Astrocyte (in vitro differentiated cells and primary cell): ENCODE measurements around the gene SOCS1. TPM values are rescaled to one million over a fixed set of nuclear protein-coding genes. Genes with fewer than 3 reads are reported as not detected.
A peak's percentile ranks its signal among the peaks of the same experiment; 100 is the strongest.

ENCODE experiments used
- DNase-seq: peaks from one replicate; pipeline ENCODE4 v3.0.0-alpha.2; 2010; ENCODE audit warnings: low read depth
- FAIRE-seq: peaks from 2 replicates; lab custom pipeline; 2011; peaks lifted over from hg19 to GRCh38; lab: Jason Lieb, UNC
- H2AFZ ChIP-seq: 2 replicates; pipeline ENCODE4 v1.6.0; 2012; ENCODE audit warnings: low read depth, low read length, inconsistent platforms
- H3K27ac ChIP-seq: 2 replicates; pipeline ENCODE4 v1.5.1; 2011; ENCODE audit warnings: low read depth, low read length, inconsistent platforms
- H3K27me3 ChIP-seq: 2 replicates; pipeline ENCODE4 v1.6.0; 2011; ENCODE audit warnings: low read length, inconsistent platforms; ENCODE audit not compliant: insufficient read depth
- H3K36me3 ChIP-seq: 2 replicates; pipeline ENCODE4 v1.5.1; 2011; ENCODE audit warnings: low read length, inconsistent platforms; ENCODE audit not compliant: insufficient read depth
- H3K4me1 ChIP-seq: 2 replicates; pipeline ENCODE4 v1.5.1; 2011; ENCODE audit warnings: low read length, inconsistent platforms; ENCODE audit not compliant: insufficient read depth
- H3K4me2 ChIP-seq: 2 replicates; pipeline ENCODE4 v1.6.0; 2012; ENCODE audit warnings: low read length, inconsistent platforms
- H3K4me3 ChIP-seq: 2 replicates; pipeline ENCODE4 v1.5.1; 2011; ENCODE audit warnings: low read depth, mild to moderate bottlenecking, low read length, inconsistent platforms; ENCODE audit not compliant: insufficient read depth
- H3K79me2 ChIP-seq: 2 replicates; pipeline ENCODE4 v1.6.0; 2012; ENCODE audit warnings: mild to moderate bottlenecking, low read length, inconsistent platforms; ENCODE audit not compliant: insufficient read depth
- H3K9ac ChIP-seq: 2 replicates; pipeline ENCODE4 v1.6.0; 2012; ENCODE audit warnings: mild to moderate bottlenecking, low read length, inconsistent platforms
- H3K9me3 ChIP-seq: 2 replicates; pipeline ENCODE4 v1.5.1; 2012; ENCODE audit warnings: low read depth, mild to moderate bottlenecking, low read length, inconsistent platforms; ENCODE audit not compliant: insufficient read depth
- H4K20me1 ChIP-seq: 2 replicates; pipeline ENCODE4 v1.6.0; 2012; ENCODE audit warnings: low read length, inconsistent platforms; ENCODE audit not compliant: insufficient read depth
- H3K27ac Mint-ChIP-seq: one replicate; pipeline ENCODE4 v1.8.0; 2021; ENCODE audit warnings: mild to moderate bottlenecking, mixed read lengths; ENCODE audit not compliant: unreplicated experiment
- H3K27me3 Mint-ChIP-seq: one replicate; pipeline ENCODE4 v1.8.0; 2021; ENCODE audit warnings: low read depth, mixed read lengths; ENCODE audit not compliant: unreplicated experiment
- H3K36me3 Mint-ChIP-seq: one replicate; pipeline ENCODE4 v1.8.0; 2021; ENCODE audit warnings: low read depth, mixed read lengths; ENCODE audit not compliant: unreplicated experiment
- H3K4me1 Mint-ChIP-seq: one replicate; pipeline ENCODE4 v1.8.0; 2021; ENCODE audit warnings: low read depth, mixed read lengths; ENCODE audit not compliant: unreplicated experiment
- H3K4me3 Mint-ChIP-seq: one replicate; pipeline ENCODE4 v1.8.0; 2021; ENCODE audit warnings: mild to moderate bottlenecking, moderate library complexity, mixed read lengths; ENCODE audit not compliant: unreplicated experiment
- H3K9me3 Mint-ChIP-seq: one replicate; pipeline ENCODE4 v1.8.0; 2021; ENCODE audit warnings: mild to moderate bottlenecking, mixed read lengths; ENCODE audit not compliant: unreplicated experiment
- EZH2 ChIP-seq: IDR thresholded peaks from 2 replicates; pipeline ENCODE4 v1.6.1; 2012; ENCODE audit warnings: mild to moderate bottlenecking, low read length, inconsistent platforms; ENCODE audit not compliant: insufficient read depth
- total RNA-seq: library from RNA; stranded (reverse); gene quantifications from 2 replicates; pipeline ENCODE4 v1.2.1, GENCODE V29; 2021
- TF ChIP-seq, protein P1 (sequence below): IDR thresholded peaks from 2 replicates; pipeline ENCODE4 v1.5.1; 2011; ENCODE audit warnings: low read depth, mild to moderate bottlenecking, inconsistent platforms, low read length, moderate library complexity; ENCODE audit not compliant: insufficient read depth

The SOCS1 gene
- total RNA-seq, 1 donor from 2014 or later, result 16.0 TPM

DNA sequence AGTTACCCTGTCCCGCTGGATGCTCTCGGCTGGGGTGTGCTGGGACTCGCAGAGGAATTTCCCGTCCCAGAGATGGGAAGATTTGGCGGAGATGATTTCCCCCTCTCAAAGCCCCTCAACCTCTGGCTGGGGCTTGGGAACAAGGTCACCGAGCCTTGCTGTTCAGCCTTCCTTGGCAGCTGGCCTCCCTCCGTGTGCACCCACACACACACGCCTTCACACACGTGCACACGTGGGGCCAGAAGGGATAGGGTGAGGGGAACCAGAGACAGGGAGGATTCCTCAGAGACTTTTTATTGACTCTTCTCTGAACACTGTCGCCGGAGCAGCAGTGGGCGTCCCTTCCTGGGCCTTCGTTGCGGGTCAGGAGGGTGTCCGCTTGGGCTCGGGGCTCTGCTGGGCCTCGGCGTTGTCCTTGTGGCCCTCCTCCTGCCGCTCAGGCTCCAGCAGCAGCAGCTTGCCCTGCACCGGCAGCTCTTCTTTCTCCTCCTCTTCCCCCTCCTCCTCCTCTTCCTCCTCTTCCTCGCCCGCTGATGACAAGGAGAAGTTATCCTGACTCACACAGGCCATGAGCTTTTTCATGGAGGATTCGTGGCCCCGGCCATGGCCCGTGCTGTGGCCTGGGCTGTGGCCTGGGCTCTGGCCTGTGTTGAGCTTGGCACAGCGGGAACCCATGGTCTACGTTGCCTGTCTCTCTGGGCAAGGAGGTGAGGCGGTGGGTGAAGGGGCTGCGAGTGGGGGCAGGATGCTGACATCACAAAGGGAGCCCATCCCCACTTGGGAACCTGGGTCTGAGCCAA is 17.1 kb upstream of the SOCS1 start, which contains the start of gene PRM3:
PRM3 (minus strand) TSS at position 709 of the 800 bp plus-strand sequence; CDS start at position 675, 34 bp downstream.
- Histone ChIP-seq H3K9ac (no peak within 1 kb of the TSS), H2AFZ (peak within 1 kb of the TSS; percentile 10), H3K27me3 (peaks cover 2% of the 10 kb centered on the region), H4K20me1 (no peaks in the 10 kb centered on the region), H3K4me1 (no peaks in the 10 kb centered on the region), H3K4me2 (no peak within 1 kb of the TSS), H3K9me3 (no peaks in the 10 kb centered on the region), H3K27ac (no peak within 1 kb of the TSS), H3K36me3 (no peaks in the 10 kb centered on the region), H3K4me3 (no peak within 1 kb of the TSS), H3K79me2 (no peaks in the 10 kb centered on the region)
- Mint-ChIP-seq H3K4me1 (peaks cover 4% of the 10 kb centered on the region), H3K9me3 (peaks cover 7% of the 10 kb centered on the region), H3K4me3 (no peak within 1 kb of the TSS), H3K27me3 (peaks cover 40% of the 10 kb centered on the region), H3K27ac (no peak within 1 kb of the TSS), H3K36me3 (peaks cover 2% of the 10 kb centered on the region)
- DNase-seq (no peak), FAIRE-seq (no peak)
- TF ChIP-seq EZH2, result no peak
- TF ChIP-seq, protein P1, sequence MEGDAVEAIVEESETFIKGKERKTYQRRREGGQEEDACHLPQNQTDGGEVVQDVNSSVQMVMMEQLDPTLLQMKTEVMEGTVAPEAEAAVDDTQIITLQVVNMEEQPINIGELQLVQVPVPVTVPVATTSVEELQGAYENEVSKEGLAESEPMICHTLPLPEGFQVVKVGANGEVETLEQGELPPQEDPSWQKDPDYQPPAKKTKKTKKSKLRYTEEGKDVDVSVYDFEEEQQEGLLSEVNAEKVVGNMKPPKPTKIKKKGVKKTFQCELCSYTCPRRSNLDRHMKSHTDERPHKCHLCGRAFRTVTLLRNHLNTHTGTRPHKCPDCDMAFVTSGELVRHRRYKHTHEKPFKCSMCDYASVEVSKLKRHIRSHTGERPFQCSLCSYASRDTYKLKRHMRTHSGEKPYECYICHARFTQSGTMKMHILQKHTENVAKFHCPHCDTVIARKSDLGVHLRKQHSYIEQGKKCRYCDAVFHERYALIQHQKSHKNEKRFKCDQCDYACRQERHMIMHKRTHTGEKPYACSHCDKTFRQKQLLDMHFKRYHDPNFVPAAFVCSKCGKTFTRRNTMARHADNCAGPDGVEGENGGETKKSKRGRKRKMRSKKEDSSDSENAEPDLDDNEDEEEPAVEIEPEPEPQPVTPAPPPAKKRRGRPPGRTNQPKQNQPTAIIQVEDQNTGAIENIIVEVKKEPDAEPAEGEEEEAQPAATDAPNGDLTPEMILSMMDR, result no peak

DNA sequence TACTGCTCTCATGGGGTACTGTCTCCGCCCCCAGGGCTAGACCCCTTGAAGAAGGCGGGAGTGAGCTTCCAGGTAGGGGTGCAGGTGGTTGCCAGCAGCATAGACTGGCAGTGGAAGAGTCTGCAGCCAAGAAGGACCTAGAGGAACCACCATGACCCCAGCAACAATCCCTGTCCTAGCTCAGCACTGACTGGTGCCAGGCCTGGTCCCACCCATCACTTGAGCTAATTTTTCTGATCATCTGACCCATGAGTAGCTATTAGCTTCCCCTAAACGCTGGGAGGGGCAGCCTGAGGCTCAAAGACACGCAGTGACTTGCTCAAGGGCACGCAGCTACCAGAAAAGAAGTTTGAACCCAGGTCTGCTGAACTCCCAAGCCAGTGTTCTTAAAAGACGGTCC is 16.5 kb upstream of the SOCS1 start:
- Mint-ChIP-seq H3K4me3 (no peak overlapping the region), H3K27me3 (peaks cover 38% of the 10 kb centered on the region), H3K4me1 (peaks cover 4% of the 10 kb centered on the region), H3K27ac (no peak overlapping the region), H3K9me3 (peaks cover 4% of the 10 kb centered on the region), H3K36me3 (peaks cover 1% of the 10 kb centered on the region)
- Histone ChIP-seq H3K79me2 (no peaks in the 10 kb centered on the region), H3K9me3 (no peaks in the 10 kb centered on the region), H3K27ac (no peak overlapping the region), H3K4me3 (no peak overlapping the region), H4K20me1 (no peaks in the 10 kb centered on the region), H3K9ac (no peak overlapping the region), H3K36me3 (no peaks in the 10 kb centered on the region), H3K4me2 (no peak overlapping the region), H2AFZ (no peak overlapping the region), H3K27me3 (no peaks in the 10 kb centered on the region), H3K4me1 (no peaks in the 10 kb centered on the region)
- no peak for TF ChIP-seq EZH2
- TF ChIP-seq, protein P1, result no peak
- DNase-seq (no peak), FAIRE-seq (no peak)

DNA sequence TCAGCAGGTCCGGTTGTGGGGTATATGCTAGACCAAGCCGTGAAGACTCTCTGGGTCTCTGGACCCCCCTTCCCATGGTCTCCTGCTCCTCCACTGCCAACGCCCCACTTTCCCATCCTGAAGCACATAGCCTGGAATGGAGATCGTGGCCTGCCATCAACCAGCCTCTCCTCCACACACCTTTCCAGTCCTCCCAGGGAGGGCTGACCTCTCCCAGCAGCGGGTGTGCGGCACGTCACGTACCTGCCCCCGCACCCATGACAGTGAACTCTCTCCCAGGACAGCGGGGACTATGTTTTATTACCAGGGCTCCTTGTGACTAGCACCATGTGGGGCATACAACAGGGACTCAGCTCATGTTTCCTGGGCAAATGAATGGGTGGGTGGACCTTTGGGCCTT is 15.6 kb upstream of the SOCS1 start:
- no peaks in the 10 kb centered on the region for H4K20me1 ChIP-seq
- H3K4me2 ChIP-seq, result no peak overlapping the region
- Mint-ChIP-seq H3K27ac (no peak overlapping the region), H3K4me3 (no peak overlapping the region), H3K9me3 (peaks cover 2% of the 10 kb centered on the region), H3K4me1 (peaks cover 4% of the 10 kb centered on the region), H3K27me3 (peaks cover 36% of the 10 kb centered on the region), H3K36me3 (no peaks in the 10 kb centered on the region)
- DNase-seq (no peak), FAIRE-seq (no peak)
- H3K27me3 ChIP-seq, result no peaks in the 10 kb centered on the region
- no peaks in the 10 kb centered on the region for H3K79me2 ChIP-seq
- H3K9me3 ChIP-seq, result no peaks in the 10 kb centered on the region
- no peak overlapping the region for H2AFZ ChIP-seq
- H3K27ac ChIP-seq, result no peak overlapping the region
- H3K4me1 ChIP-seq, result no peaks in the 10 kb centered on the region
- H3K4me3 ChIP-seq, result no peak overlapping the region
- TF ChIP-seq EZH2, result no peak
- H3K36me3 ChIP-seq, result no peaks in the 10 kb centered on the region
- H3K9ac ChIP-seq, result no peak overlapping the region
